Measurements from ENCODE around the gene TNNI3. TPM values are rescaled to one million over a fixed set of nuclear protein-coding genes. Genes with fewer than 3 reads are reported as not detected.
"Not testable (repeated sequence)": the region's sequence is repeated elsewhere in the genome, so short reads cannot be mapped to it uniquely, and the experiment has no call there.

Gene TNNI3
- not detected in 3 replicates for total RNA-seq
- long read RNA-seq, result 0 reads

DNA sequence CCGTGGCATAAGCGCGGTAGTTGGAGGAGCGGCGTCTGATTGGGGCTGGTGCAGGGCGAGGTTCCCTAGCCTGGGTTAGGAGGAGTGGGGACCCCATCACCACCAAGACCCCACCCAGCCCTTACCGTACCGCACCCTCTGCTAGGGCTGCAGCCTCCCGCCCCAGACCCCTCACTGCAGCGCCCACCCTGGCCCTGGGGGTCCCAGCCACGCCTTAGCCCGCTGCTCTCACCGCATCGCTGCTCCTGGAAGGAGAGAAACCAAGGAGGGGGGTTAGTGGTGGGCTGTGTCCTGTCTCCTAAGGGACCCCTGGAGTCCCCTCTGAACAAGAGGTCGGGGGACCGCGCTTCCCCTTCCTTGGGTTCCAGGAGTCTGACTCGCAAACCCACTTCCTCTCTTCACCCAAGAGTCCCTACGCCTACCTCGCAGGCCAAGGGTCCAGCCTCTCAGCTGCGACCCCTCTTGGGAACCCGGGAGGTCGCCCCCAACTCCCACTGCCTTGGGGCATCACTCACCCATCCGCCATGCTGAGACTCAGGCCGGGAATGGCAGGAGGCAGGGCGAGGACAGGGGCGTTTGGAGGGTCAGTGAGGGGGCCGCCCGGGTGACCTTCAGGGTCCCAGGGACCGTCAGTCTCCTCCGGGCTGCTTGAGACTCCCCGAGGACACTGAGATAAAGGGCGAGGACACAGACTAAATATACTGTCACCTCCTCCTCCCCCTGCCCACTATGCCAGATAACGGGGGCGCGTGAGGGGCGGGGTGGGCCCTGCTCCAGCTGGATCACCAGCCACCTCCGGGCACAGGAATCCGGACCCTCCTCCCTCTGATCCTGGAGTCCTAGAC is at the start of gene TNNI3:
Gene TNNI3, minus strand, starts transcription at position 669 of the 845 bp plus-strand sequence. Its CDS starts 143 bp downstream, at position 526.
- Mint-ChIP-seq H3K36me3 (ENCODE audit: low read depth) (no peaks in the 10 kb centered on the region), H3K27me3 (ENCODE audit: low read depth) (peaks cover 23% of the 10 kb centered on the region), H3K4me3 (ENCODE audit: unreplicated experiment) (peak within 1 kb of the TSS; percentile 63), H3K4me1 (ENCODE audit: low read depth) (peaks cover 14% of the 10 kb centered on the region), H3K27ac (ENCODE audit: unreplicated experiment) (no peak within 1 kb of the TSS), H3K9me3 (ENCODE audit: low read depth) (no peaks in the 10 kb centered on the region)
- TF ChIP-seq, protein P1, sequence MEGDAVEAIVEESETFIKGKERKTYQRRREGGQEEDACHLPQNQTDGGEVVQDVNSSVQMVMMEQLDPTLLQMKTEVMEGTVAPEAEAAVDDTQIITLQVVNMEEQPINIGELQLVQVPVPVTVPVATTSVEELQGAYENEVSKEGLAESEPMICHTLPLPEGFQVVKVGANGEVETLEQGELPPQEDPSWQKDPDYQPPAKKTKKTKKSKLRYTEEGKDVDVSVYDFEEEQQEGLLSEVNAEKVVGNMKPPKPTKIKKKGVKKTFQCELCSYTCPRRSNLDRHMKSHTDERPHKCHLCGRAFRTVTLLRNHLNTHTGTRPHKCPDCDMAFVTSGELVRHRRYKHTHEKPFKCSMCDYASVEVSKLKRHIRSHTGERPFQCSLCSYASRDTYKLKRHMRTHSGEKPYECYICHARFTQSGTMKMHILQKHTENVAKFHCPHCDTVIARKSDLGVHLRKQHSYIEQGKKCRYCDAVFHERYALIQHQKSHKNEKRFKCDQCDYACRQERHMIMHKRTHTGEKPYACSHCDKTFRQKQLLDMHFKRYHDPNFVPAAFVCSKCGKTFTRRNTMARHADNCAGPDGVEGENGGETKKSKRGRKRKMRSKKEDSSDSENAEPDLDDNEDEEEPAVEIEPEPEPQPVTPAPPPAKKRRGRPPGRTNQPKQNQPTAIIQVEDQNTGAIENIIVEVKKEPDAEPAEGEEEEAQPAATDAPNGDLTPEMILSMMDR (IDR thresholded peaks at IDR 0.05), result no peak
- no peak for DNase-seq (ENCODE audit: low spot score)

DNA sequence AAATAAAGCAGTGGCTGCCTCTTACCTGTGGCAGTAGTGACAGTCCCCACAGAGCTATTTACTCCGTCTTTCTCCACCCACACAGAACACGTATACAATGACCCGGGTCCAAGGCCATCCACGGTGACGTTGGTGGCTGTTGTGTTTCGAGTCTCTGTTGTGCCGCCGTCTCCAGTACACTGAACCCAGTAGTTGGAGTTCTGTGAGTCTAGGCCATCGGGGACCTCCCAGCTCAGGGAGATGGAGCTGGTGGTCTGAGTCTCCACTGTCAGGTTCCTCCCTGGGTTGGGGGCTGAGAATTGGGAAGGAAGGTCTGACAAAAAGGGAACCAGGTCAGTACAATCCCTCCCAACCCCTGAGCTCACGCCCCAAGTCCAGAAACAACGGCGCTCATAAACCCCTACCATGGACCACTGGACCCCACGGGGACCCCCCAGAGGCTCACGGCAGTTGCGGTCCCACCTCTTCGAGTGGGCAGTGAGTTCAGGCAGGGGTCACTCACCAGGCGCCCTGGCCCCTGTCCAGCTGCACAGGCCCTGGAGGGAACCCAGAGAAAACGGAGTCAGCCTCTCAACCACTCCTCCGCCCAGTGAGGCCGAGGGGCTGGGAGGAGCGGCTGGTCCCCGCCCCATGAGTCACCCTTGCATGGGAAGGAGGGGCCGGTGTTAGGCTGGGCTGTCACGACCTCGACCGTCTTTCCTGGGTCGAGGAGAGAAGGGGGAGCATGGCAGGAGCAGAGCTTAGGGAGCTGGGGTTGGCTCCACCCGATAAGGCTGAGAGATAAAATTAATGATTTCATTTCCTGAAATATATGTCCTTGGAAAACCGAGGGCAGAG is 49.4 kb upstream of the TNNI3 start:
- H3K9me3 Mint-ChIP-seq (ENCODE audit: low read depth), result no peaks in the 10 kb centered on the region
- H3K4me1 Mint-ChIP-seq (ENCODE audit: low read depth), result peaks cover 20% of the 10 kb centered on the region
- H3K4me3 Mint-ChIP-seq (ENCODE audit: unreplicated experiment), result peak overlapping the region; percentile 72
- H3K27me3 Mint-ChIP-seq (ENCODE audit: low read depth), result peaks cover 4% of the 10 kb centered on the region
- no peaks in the 10 kb centered on the region for H3K36me3 Mint-ChIP-seq (ENCODE audit: low read depth)
- no peak for DNase-seq (ENCODE audit: low spot score)
- TF ChIP-seq, protein P1 (IDR thresholded peaks at IDR 0.05), result no peak
- peak overlapping the region; percentile 39 for H3K27ac Mint-ChIP-seq (ENCODE audit: unreplicated experiment)

DNA sequence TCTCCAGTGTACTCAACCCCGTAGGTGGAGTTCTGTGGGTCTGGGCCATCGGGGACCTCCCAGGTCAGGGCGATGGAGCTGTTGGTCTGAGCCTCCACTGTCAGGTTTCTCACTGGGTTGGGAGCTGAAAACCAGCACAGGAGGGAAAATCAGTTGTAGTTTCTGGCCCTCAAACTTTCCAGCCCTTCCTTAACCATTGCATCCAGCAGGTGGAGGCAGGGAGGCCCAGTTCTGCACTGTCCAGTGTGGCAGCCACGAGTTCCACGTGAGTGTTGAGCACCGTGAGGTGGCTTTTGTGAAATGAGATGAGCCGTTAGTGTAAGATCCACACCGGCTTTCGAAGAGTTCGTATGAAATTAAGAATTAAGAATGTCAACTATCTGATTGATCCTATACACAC is 44.7 kb upstream of the TNNI3 start:
- TF ChIP-seq, protein P1 (IDR thresholded peaks at IDR 0.05), result peak; percentile 56
- not testable (repeated sequence) for H3K36me3 Mint-ChIP-seq (ENCODE audit: low read depth); DNase-seq (ENCODE audit: low spot score); H3K27ac Mint-ChIP-seq (ENCODE audit: unreplicated experiment); H3K4me1 Mint-ChIP-seq (ENCODE audit: low read depth); H3K4me3 Mint-ChIP-seq (ENCODE audit: unreplicated experiment); H3K9me3 Mint-ChIP-seq (ENCODE audit: low read depth)
- H3K27me3 Mint-ChIP-seq (ENCODE audit: low read depth), result peaks cover 12% of the 10 kb centered on the region

DNA sequence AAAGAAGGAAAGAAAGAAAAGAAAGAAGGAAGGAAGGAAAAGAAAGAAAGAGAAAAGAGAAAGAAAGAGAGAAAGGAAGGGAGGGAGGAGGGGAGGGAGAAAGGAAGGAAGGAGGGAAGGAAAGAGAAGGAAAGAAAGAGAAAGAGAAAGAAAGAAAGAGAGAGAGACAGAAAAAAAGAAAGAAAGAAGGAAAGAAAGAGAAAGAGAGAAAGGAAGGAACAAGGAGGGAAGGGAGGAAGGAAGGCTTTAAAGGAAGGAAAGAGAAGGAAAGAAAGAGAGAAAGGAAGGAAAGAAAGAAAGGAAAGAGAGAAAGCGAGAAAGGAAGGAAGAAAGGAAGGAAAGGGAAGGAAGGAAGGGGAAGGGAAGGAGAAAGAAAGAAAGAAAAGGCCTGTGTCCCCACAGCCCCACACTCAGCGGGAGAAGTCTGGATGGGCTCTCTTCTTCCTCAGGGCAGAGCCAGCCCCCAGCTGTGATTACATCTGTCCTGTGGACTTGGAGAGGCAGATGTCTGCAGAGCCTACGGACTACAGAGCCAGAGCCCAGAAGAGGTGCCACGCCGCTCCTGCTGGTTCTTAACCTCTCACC is 42.2 kb upstream of the TNNI3 start:
- Mint-ChIP-seq H3K36me3 (ENCODE audit: low read depth) (no peaks in the 10 kb centered on the region), H3K4me3 (ENCODE audit: unreplicated experiment) (no peak overlapping the region), H3K27me3 (ENCODE audit: low read depth) (peaks cover 13% of the 10 kb centered on the region), H3K4me1 (ENCODE audit: low read depth) (no peaks in the 10 kb centered on the region), H3K27ac (ENCODE audit: unreplicated experiment) (no peak overlapping the region), H3K9me3 (ENCODE audit: low read depth) (no peaks in the 10 kb centered on the region)
- DNase-seq (ENCODE audit: low spot score), result no peak
- TF ChIP-seq, protein P1 (IDR thresholded peaks at IDR 0.05), result no peak

DNA sequence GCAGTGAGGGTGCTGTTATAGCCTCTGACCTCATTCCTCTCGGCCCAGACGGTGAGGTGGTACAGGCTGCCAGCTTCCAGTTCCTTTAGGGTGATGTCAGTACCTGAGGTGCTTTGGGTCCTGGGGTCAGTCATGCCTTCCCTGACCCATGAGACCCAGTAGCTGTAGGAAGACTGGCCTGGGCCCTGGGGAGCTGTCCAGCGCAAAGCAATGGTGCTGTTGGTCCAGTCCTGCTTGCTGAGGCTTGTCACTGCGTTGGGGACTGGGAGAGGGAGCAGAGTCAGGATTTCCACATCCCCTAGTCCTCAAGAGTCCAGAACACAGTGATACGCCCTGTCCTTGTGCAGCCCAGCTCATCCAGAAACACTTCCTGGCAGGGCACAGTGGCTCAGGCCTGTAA is 41.1 kb upstream of the TNNI3 start:
- no peak overlapping the region for H3K4me3 Mint-ChIP-seq (ENCODE audit: unreplicated experiment)
- H3K27ac Mint-ChIP-seq (ENCODE audit: unreplicated experiment), result no peak overlapping the region
- TF ChIP-seq, protein P1 (IDR thresholded peaks at IDR 0.05), result no peak
- no peak for DNase-seq (ENCODE audit: low spot score)
- H3K4me1 Mint-ChIP-seq (ENCODE audit: low read depth), result no peaks in the 10 kb centered on the region
- H3K9me3 Mint-ChIP-seq (ENCODE audit: low read depth), result no peaks in the 10 kb centered on the region
- no peaks in the 10 kb centered on the region for H3K36me3 Mint-ChIP-seq (ENCODE audit: low read depth)
- peaks cover 11% of the 10 kb centered on the region for H3K27me3 Mint-ChIP-seq (ENCODE audit: low read depth)

All from chondrocyte (in vitro differentiated cells).